DMS153 (cell line): ENCODE results near the gene TMEM25.
"Not testable (repeated sequence)": the region's sequence is repeated elsewhere in the genome, so short reads cannot be mapped to it uniquely, and the experiment has no call there.

ENCODE experiments used
- DNase-seq: peaks from one replicate; lab custom pipeline; 2025; lab: John Stamatoyannopoulos, UW

The TMEM25 gene

GRCh38 chr11:118530683-118531596 lies at the start of gene TMEM25:
TSS of gene TMEM25 (plus strand) at chr11:118531192. CDS start at chr11:118531802, 610 bp downstream.
- DNase-seq, result peak; percentile 21

GRCh38 chr11:118481238-118481637 lies 49.8 kb upstream of the TMEM25 start:
- not testable (repeated sequence) for DNase-seq

GRCh38 chr11:118484405-118484804 lies 46.6 kb upstream of the TMEM25 start:
- no peak for DNase-seq

- no peak for DNase-seq
Measured at GRCh38 chr11:118485273-118485672, 45.7 kb upstream of the TMEM25 start.

GRCh38 chr11:118488480-118489109 lies 42.4 kb upstream of the TMEM25 start:
- DNase-seq, result peak; percentile 34

- DNase-seq, result no peak
Measured at GRCh38 chr11:118491041-118491440, 40.0 kb upstream of the TMEM25 start.

GRCh38 chr11:118497831-118498230 lies 33.2 kb upstream of the TMEM25 start:
- no peak for DNase-seq

GRCh38 chr11:118503216-118503615 lies 27.8 kb upstream of the TMEM25 start:
- no peak for DNase-seq

GRCh38 chr11:118511601-118512000 lies 19.4 kb upstream of the TMEM25 start:
- no peak for DNase-seq

GRCh38 chr11:118514103-118514502 lies 16.9 kb upstream of the TMEM25 start:
- DNase-seq, result no peak

GRCh38 chr11:118519549-118519948 lies 11.4 kb upstream of the TMEM25 start:
- DNase-seq, result no peak

GRCh38 chr11:118521892-118522311 lies 9.1 kb upstream of the TMEM25 start:
- DNase-seq, result no peak

GRCh38 chr11:118522571-118523072 lies 8.4 kb upstream of the TMEM25 start:
- no peak for DNase-seq

GRCh38 chr11:118524356-118524755 lies 6.6 kb upstream of the TMEM25 start:
- DNase-seq, result no peak

- DNase-seq, result no peak
Measured at GRCh38 chr11:118524757-118525470, 6.1 kb upstream of the TMEM25 start.

- no peak for DNase-seq
Measured at GRCh38 chr11:118526688-118527087, 4.3 kb upstream of the TMEM25 start.

- no peak for DNase-seq
Measured at GRCh38 chr11:118527109-118527508, 3.9 kb upstream of the TMEM25 start, which contains the start of gene TTC36. TSS of gene TTC36 (plus strand) at chr11:118527474. CDS start at chr11:118527495, 21 bp downstream.

GRCh38 chr11:118528511-118528910 lies 2.5 kb upstream of the TMEM25 start:
- DNase-seq, result no peak

GRCh38 chr11:118529584-118530175 lies 1.3 kb upstream of the TMEM25 start:
- no peak for DNase-seq

- DNase-seq, result peak; percentile 21
Measured at GRCh38 chr11:118530180-118530682, 761 bp upstream of the TMEM25 start.

GRCh38 chr11:118531597-118532084 lies 649 bp downstream of the TMEM25 start:
- no peak for DNase-seq
